H1 (cell line): Measurements from ENCODE around the gene IDH2. TPM values are rescaled to one million over a fixed set of nuclear protein-coding genes. Genes with fewer than 3 reads are reported as not detected.
A peak's percentile ranks its signal among the peaks of the same experiment; 100 is the strongest.

Experiments used
- CTCF ChIA-PET: fragments of 300-600 bp; sonication (Branson Sonifier 250); formaldehyde crosslinking; loops from one replicate; lab custom pipeline; 2021; ENCODE audit not compliant: partially characterized antibody; lab: Charles Lee
- POLR2A ChIA-PET: fragments of 300-600 bp; sonication (Branson Sonifier 250); formaldehyde crosslinking; loops from one replicate; lab custom pipeline; 2021; ENCODE audit warnings: inconsistent platforms; ENCODE audit not compliant: partially characterized antibody; lab: Charles Lee
- DNase-seq, 2 experiments: peaks; one replicate each; pipeline versions ENCODE4 v3.0.0 to v3.0.0-alpha.2; 2010 to 2022; ENCODE audit warnings: low spot score in 2 of 2, low read depth in 1 of 2, mixed read lengths in 1 of 2
- FAIRE-seq: peaks from 2 replicates; lab custom pipeline; 2011; peaks lifted over from hg19 to GRCh38; lab: Jason Lieb, UNC
- H2AFZ ChIP-seq: 2 replicates; pipeline ENCODE4 v1.8.1; 2012; ENCODE audit warnings: low read length, inconsistent platforms
- H2AK5ac ChIP-seq: 2 replicates; pipeline ENCODE4 v1.6.1; 2013; ENCODE audit warnings: low read depth, low read length
- H2BK120ac ChIP-seq: replicated peaks from 2 replicates; pipeline ENCODE3; 2013; ENCODE audit warnings: low read depth, low read length, inconsistent platforms
- H2BK12ac ChIP-seq: 2 replicates; pipeline ENCODE4 v1.6.1; 2013; ENCODE audit warnings: low read depth, low read length
- H2BK15ac ChIP-seq: 2 replicates; pipeline ENCODE4 v1.6.1; 2013; ENCODE audit warnings: low read length
- H2BK20ac ChIP-seq: 2 replicates; pipeline ENCODE4 v1.6.1; 2013; ENCODE audit warnings: low read length
- H2BK5ac ChIP-seq: 2 replicates; pipeline ENCODE4 v1.6.1; 2013; ENCODE audit warnings: low read depth, low read length
- H3K14ac ChIP-seq: 2 replicates; pipeline ENCODE4 v1.6.1; 2013; ENCODE audit warnings: inconsistent platforms; ENCODE audit not compliant: insufficient read length
- H3K18ac ChIP-seq: 2 replicates; pipeline ENCODE4 v1.6.1; 2013; ENCODE audit warnings: low read length; ENCODE audit errors: extremely low read depth
- H3K23ac ChIP-seq: 2 replicates; pipeline ENCODE4 v1.6.1; 2013; ENCODE audit warnings: inconsistent platforms; ENCODE audit not compliant: insufficient read length
- H3K23me2 ChIP-seq: 2 replicates; pipeline ENCODE4 v1.6.1; 2013; ENCODE audit warnings: low read depth, low read length
- H3K27ac ChIP-seq: 2 replicates; pipeline ENCODE4 v1.6.1; 2011; ENCODE audit warnings: low read depth, low read length, inconsistent platforms
- H3K27me3 ChIP-seq, 4 experiments: replicated peaks in 1 of 4; 1 replicate in 1 of 4; 2 replicates in 3 of 4; pipeline versions ENCODE4 v1.6.1 to v1.8.1; 2011 to 2013; ENCODE audit warnings: low read length in 3 of 4, mild to moderate bottlenecking in 3 of 4, inconsistent platforms in 2 of 4, mixed read lengths in 2 of 4, moderate library complexity in 1 of 4; ENCODE audit not compliant: control insufficient read depth in 3 of 4, insufficient read depth in 3 of 4; ENCODE audit errors: extremely low read depth in 1 of 4
- H3K36me3 ChIP-seq, 4 experiments: 2 replicates each; pipeline versions ENCODE4 v1.6.1 to v1.8.1; 2011 to 2013; ENCODE audit warnings: mild to moderate bottlenecking in 4 of 4, low read length in 3 of 4, moderate library complexity in 2 of 4, control low read depth in 1 of 4, inconsistent platforms in 1 of 4; ENCODE audit not compliant: insufficient read depth in 4 of 4, control insufficient read depth in 2 of 4
- H3K4ac ChIP-seq: replicated peaks from 2 replicates; pipeline ENCODE3; 2013; ENCODE audit warnings: low read length, low read depth, mixed read lengths, inconsistent platforms; ENCODE audit not compliant: insufficient read length
- H3K4me1 ChIP-seq, 4 experiments: replicated peaks in 1 of 4; 1 replicate in 1 of 4; 2 replicates in 3 of 4; pipeline versions ENCODE4 v1.6.1 to v1.8.1; 2011 to 2013; ENCODE audit warnings: low read length in 3 of 4, inconsistent platforms in 2 of 4, mixed read lengths in 1 of 4; ENCODE audit not compliant: insufficient read depth in 4 of 4, control insufficient read depth in 3 of 4
- H3K4me2 ChIP-seq, 2 experiments: 2 replicates each; pipeline versions ENCODE4 v1.6.1 to v1.8.1; 2011 to 2013; ENCODE audit warnings: low read depth in 2 of 2, low read length in 2 of 2, control low read depth in 1 of 2, inconsistent platforms in 1 of 2, mild to moderate bottlenecking in 1 of 2; ENCODE audit not compliant: insufficient read depth in 1 of 2
- H3K4me3 ChIP-seq, 4 experiments: fragments of 200-600, 300-600 bp in 1 of 4; sonication (generic), shearing (Covaris generic), sonication (Bioruptor Twin) in 1 of 4; 2 replicates each; pipeline versions ENCODE4 v1.5.1 to v1.8.1; 2011 to 2016; ENCODE audit warnings: low read length in 4 of 4, low read depth in 3 of 4, control low read depth in 2 of 4, inconsistent platforms in 2 of 4, mild to moderate bottlenecking in 2 of 4, mixed read lengths in 1 of 4, moderate library complexity in 1 of 4; ENCODE audit not compliant: insufficient read depth in 2 of 4; ENCODE audit errors: extremely low read depth in 1 of 4
- H3K56ac ChIP-seq: replicated peaks from 2 replicates; pipeline ENCODE3; 2013; ENCODE audit warnings: low read depth, mild to moderate bottlenecking, mixed read lengths, low read length, inconsistent platforms; ENCODE audit not compliant: insufficient read length
- H3K79me1 ChIP-seq: 2 replicates; pipeline ENCODE4 v1.6.1; 2013; ENCODE audit warnings: low read depth, low read length, control low read depth
- H3K79me2 ChIP-seq, 2 experiments: 2 replicates each; pipeline versions ENCODE4 v1.6.1 to v1.8.1; 2012 to 2013; ENCODE audit warnings: low read length in 2 of 2, mild to moderate bottlenecking in 2 of 2, inconsistent platforms in 1 of 2; ENCODE audit not compliant: insufficient read depth in 2 of 2, control insufficient read depth in 1 of 2
- H3K9ac ChIP-seq, 4 experiments: replicated peaks in 1 of 4; 1 replicate in 1 of 4; 2 replicates in 3 of 4; pipeline versions ENCODE4 v1.6.1 to v1.8.1; 2011 to 2013; ENCODE audit warnings: low read depth in 3 of 4, low read length in 3 of 4, control low read depth in 2 of 4, mild to moderate bottlenecking in 2 of 4, moderate library complexity in 2 of 4, inconsistent platforms in 1 of 4; ENCODE audit errors: extremely low read depth in 1 of 4
- H3K9me3 ChIP-seq, 2 experiments: 2 replicates each; pipeline versions ENCODE4 v1.6.1 to v1.8.1; 2012 to 2013; ENCODE audit warnings: mild to moderate bottlenecking in 2 of 2, moderate library complexity in 2 of 2, control low read depth in 1 of 2, inconsistent platforms in 1 of 2, low read depth in 1 of 2, low read length in 1 of 2, mixed read lengths in 1 of 2; ENCODE audit not compliant: insufficient read depth in 2 of 2
- H4K20me1 ChIP-seq, 2 experiments: replicated peaks in 1 of 2; 2 replicates each; pipeline versions ENCODE3 to v1.8.1; 2011 to 2013; ENCODE audit warnings: inconsistent platforms in 2 of 2, low read length in 2 of 2, mild to moderate bottlenecking in 1 of 2; ENCODE audit not compliant: insufficient read depth in 2 of 2, control insufficient read depth in 1 of 2
- H4K5ac ChIP-seq: 2 replicates; pipeline ENCODE4 v1.6.1; 2013; ENCODE audit warnings: low read length, low read depth, mixed read lengths, inconsistent platforms; ENCODE audit not compliant: insufficient read length
- H4K8ac ChIP-seq: 2 replicates; pipeline ENCODE4 v1.8.0; 2013; ENCODE audit warnings: mild to moderate bottlenecking, moderate library complexity, low read length, inconsistent platforms; ENCODE audit not compliant: insufficient read depth; ENCODE audit errors: extremely low read depth
- H4K91ac ChIP-seq: replicated peaks from 2 replicates; pipeline ENCODE3; 2013; ENCODE audit warnings: low read length, mixed read lengths, inconsistent platforms; ENCODE audit not compliant: insufficient read length
- BRCA1 ChIP-seq: IDR thresholded peaks from 2 replicates; pipeline ENCODE4 v1.6.1; 2012; ENCODE audit warnings: low read depth, low read length, improper control_type of control experiment
- CHD1 ChIP-seq: IDR thresholded peaks from 2 replicates; pipeline ENCODE4 v1.6.1; 2012; ENCODE audit warnings: low read depth, low read length, improper control_type of control experiment
- CHD2 ChIP-seq: IDR thresholded peaks from 2 replicates; pipeline ENCODE4 v1.6.1; 2012; ENCODE audit warnings: low read length, improper control_type of control experiment
- CTBP2 ChIP-seq: IDR thresholded peaks from 2 replicates; pipeline ENCODE4 v1.7.0; 2011; ENCODE audit warnings: borderline replicate concordance, mild to moderate bottlenecking, moderate library complexity, mixed read lengths, low read length; ENCODE audit not compliant: insufficient read depth, insufficient read length
- GABPA ChIP-seq: IDR thresholded peaks from 2 replicates; pipeline ENCODE4 v1.6.1; 2011; ENCODE audit warnings: mild to moderate bottlenecking, low read length, moderate library complexity, borderline replicate concordance; ENCODE audit not compliant: insufficient read depth
- GTF2F1 ChIP-seq: IDR thresholded peaks from 2 replicates; pipeline ENCODE4 v1.6.1; 2012; ENCODE audit warnings: low read depth, low read length, improper control_type of control experiment, borderline replicate concordance
- KDM1A ChIP-seq: fragments of 200-600, 300-600 bp; sonication (generic); IDR thresholded peaks from 2 replicates; pipeline ENCODE4 v1.7.1; 2016; ENCODE audit warnings: mild to moderate bottlenecking, low read length, borderline replicate concordance
- NRF1 ChIP-seq: IDR thresholded peaks from 2 replicates; pipeline ENCODE4 v1.6.1; 2011; ENCODE audit warnings: mild to moderate bottlenecking, low read depth, low read length, improper control_type of control experiment
- POLR2A ChIP-seq, 2 experiments: IDR thresholded peaks; 1 replicate in 1 of 2; 2 replicates in 1 of 2; pipeline ENCODE4 v1.6.1; 2011; ENCODE audit warnings: low read depth in 2 of 2, low read length in 2 of 2, mild to moderate bottlenecking in 2 of 2; ENCODE audit errors: control extremely low read depth in 1 of 2
- SIRT6 ChIP-seq: IDR thresholded peaks from one replicate; pipeline ENCODE4 v1.7.1; 2012; ENCODE audit warnings: low read length, inconsistent platforms
- SIX5 ChIP-seq: IDR thresholded peaks from 2 replicates; pipeline ENCODE4 v1.6.1; 2011; ENCODE audit warnings: mild to moderate bottlenecking, low read depth, low read length
- SP2 ChIP-seq: IDR thresholded peaks from 2 replicates; pipeline ENCODE4 v1.6.1; 2012; ENCODE audit warnings: mild to moderate bottlenecking, low read length, inconsistent platforms
- SP4 ChIP-seq: IDR thresholded peaks from 2 replicates; pipeline ENCODE4 v1.6.1; 2012; ENCODE audit warnings: low read length, inconsistent platforms
- TEAD4 ChIP-seq: IDR thresholded peaks from 2 replicates; pipeline ENCODE4 v1.6.1; 2012; ENCODE audit warnings: low read depth, low read length, inconsistent platforms, mixed read lengths
- whole genome bisulfite sequencing, 2 experiments: shearing (Covaris generic) in 1 of 2; methylation state at CpG; one replicate each; pipeline versions ENCODE4 v1.1.6 to v1.1.7; 2013 to 2015; ENCODE audit warnings: low lambda C conversion rate in 2 of 2, mixed read lengths in 2 of 2, inconsistent platforms in 1 of 2, low coverage in 1 of 2, missing lambda C conversion rate in 1 of 2; ENCODE audit not compliant: insufficient replicate concordance in 2 of 2, insufficient coverage in 1 of 2, insufficient read length in 1 of 2; ENCODE audit errors: extremely low coverage in 1 of 2, missing lambda C conversion rate in 1 of 2; 5-methylcytosine and 5-hydroxymethylcytosine counted together
- polyA plus RNA-seq, 7 experiments: library from polyadenylated mRNA; depleted of rRNA in 3 of 7; stranded (reverse) in 5 of 7; unstranded in 2 of 7; fragments of >200 nt in 5 of 7; fragments of 200-250 nt in 2 of 7; gene quantifications; 1 replicate in 5 of 7; 2 replicates in 1 of 7; 4 replicates in 1 of 7; pipeline versions ENCODE4 v1.2.1 to v1.2.3, GENCODE V29; 2011 to 2013; ENCODE audit warnings: missing spikeins in 2 of 7, mixed read lengths in 2 of 7
- total RNA-seq: library from RNA; stranded (reverse); fragmentation: NEBNext Ultra II Directional; extraction: Animal tissue kit (Norgen Biotek cat#: 25700); gene quantifications from 2 replicates; pipeline ENCODE4 v1.2.1, GENCODE V29; 2021
- TF ChIP-seq, protein P1 (sequence below): IDR thresholded peaks from 2 replicates; pipeline ENCODE4 v1.6.1; 2011; ENCODE audit warnings: low read depth, mild to moderate bottlenecking, low read length; ENCODE audit not compliant: insufficient read depth

Gene IDH2
- total and polyA plus RNA-seq, 2 of the 8 experiments (the other 6 are each of a cell fraction or from before 2014, with no cell fraction given): 64.2 to 84.6 TPM

DNA sequence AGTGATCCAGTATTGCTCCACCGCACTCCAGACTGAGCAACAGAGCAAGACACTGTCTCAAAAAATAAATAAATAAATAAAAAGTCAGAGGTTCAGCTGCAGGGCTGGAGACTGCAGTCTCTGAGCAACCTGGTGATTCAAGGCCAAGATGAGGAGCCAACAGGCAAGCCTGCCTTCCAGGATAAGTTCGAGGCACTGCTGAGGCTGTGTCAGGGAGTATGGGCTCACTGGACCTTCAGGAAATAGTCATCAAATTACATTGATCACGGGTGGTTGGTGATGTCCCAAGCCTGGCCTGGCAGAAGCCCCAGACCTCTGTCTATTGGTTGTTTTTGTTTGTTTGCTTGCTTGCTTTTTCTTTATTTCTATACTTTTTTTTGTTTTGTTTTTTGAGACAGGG, 41.5 kb downstream of the IDH2 start:
- Histone ChIP-seq H3K23me2 (no peaks in the 10 kb centered on the region), H3K4me1 (peaks cover 8 to 55% (median 43%) of the 10 kb centered on the region in 4 experiments), H2BK12ac (peak overlapping the region; percentile 98; the same call in 1 of the 2 replicates), H4K8ac (no peak overlapping the region), H3K18ac (peak overlapping the region; percentile 44; the same call in 1 of the 2 replicates), H3K27ac (no peak overlapping the region), H3K4me2 (no peak overlapping the region), H3K4ac (no peak overlapping the region), H2BK5ac (0 out of 2 replicates have a peak overlapping the region, but pooled peaks have one; percentile 76), H3K9ac (no peak overlapping the region), H3K79me2 (no peaks in the 10 kb centered on the region), H2BK15ac (no peak overlapping the region), H3K36me3 (no peaks in the 10 kb centered on the region), H3K4me3 (no peak overlapping the region), H2AK5ac (peak overlapping the region; percentile 43; the same call in 1 of the 2 replicates), H4K5ac (no peak overlapping the region), H3K23ac (no peak overlapping the region), H2BK120ac (peak overlapping the region; percentile 82), H4K20me1 (no peaks in the 10 kb centered on the region), H2AFZ (no peak overlapping the region), H3K79me1 (peaks cover 8% of the 10 kb centered on the region; the same call in 1 of the 2 replicates), H3K9me3 (no peaks in the 10 kb centered on the region; a peak in 1 of 4 replicates), H3K56ac (no peak overlapping the region), H3K14ac (no peak overlapping the region), H4K91ac (peak overlapping the region; percentile 83), H3K27me3 (no peaks in the 10 kb centered on the region), H2BK20ac (peak overlapping the region; percentile 82; the same call in 1 of the 2 replicates)
- ChIA-PET CTCF (interaction anchor here (1.0 to 1.7 kb wide), 4 partner anchors 10 to 173 kb away, joined by 3 to 4 read pairs (median 4); no protein-coding TSS in a partner anchor), POLR2A (interaction anchor here (1.0 to 4.8 kb wide), 3 partner anchors 11 to 167 kb away, joined by 3 to 29 read pairs (median 6); partner anchors contain the start of genes AP3S2 and ZNF710)
- 89% methylated on average over 3 of the region's 3 CpGs; no CpG with 5 or more reads in 1 of the 2 experiments for WGBS, 2 experiments
- DNase-seq: no peak
- FAIRE-seq: no peak
- TF ChIP-seq CTBP2 (no peak), GABPA (no peak), POLR2A (IDR thresholded peaks at IDR 0.05; ENCODE audit: control extremely low read depth in 1 of 2, low read depth in 2 of 2, low read length in 2 of 2) (no peak), SIX5 (no peak), SP2 (no peak), SIRT6 (no peak), BRCA1 (no peak), GTF2F1 (no peak), CHD2 (no peak), KDM1A (no peak), CHD1 (no peak), NRF1 (no peak), TEAD4 (no peak), SP4 (no peak)
- TF ChIP-seq, protein P1, sequence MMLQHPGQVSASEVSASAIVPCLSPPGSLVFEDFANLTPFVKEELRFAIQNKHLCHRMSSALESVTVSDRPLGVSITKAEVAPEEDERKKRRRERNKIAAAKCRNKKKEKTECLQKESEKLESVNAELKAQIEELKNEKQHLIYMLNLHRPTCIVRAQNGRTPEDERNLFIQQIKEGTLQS: no peak
